GM23338 (cell line): ENCODE results near the gene RAB17. TPM values are rescaled to one million over a fixed set of nuclear protein-coding genes. Genes with fewer than 3 reads are reported as not detected.

ENCODE experiments used
- ATAC-seq: fragments of 200-7000 bp; cut with Tn5 transposase; 3 replicates; pipeline ENCODE4 v1.9.1; 2020
- DNase-seq: peaks from one replicate; pipeline ENCODE4 v3.0.0-alpha.2; 2015; ENCODE audit warnings: low spot score
- H2AFZ ChIP-seq: fragments of 200-600 bp; sonication (generic); 2 replicates; pipeline ENCODE4 v1.8.0; 2016; ENCODE audit warnings: antibody characterized with exemption, mild to moderate bottlenecking, moderate library complexity
- H3F3A ChIP-seq: fragments of 200-600 bp; sonication (generic); replicated peaks from 2 replicates; pipeline ENCODE4 v1.8.0; 2017; ENCODE audit warnings: antibody characterized with exemption, mixed run types, low read depth
- H3K27ac ChIP-seq: fragments of 200-600 bp; sonication (generic); 2 replicates; pipeline ENCODE4 v1.6.1; 2016; ENCODE audit warnings: low read depth
- H3K27me3 ChIP-seq: fragments of 200-600 bp; sonication (generic); 2 replicates; pipeline ENCODE4 v1.8.0; 2016; ENCODE audit warnings: mild to moderate bottlenecking, mixed run types, moderate library complexity; ENCODE audit not compliant: insufficient read depth
- H3K36me3 ChIP-seq: fragments of 200-600 bp; sonication (generic); 2 replicates; pipeline ENCODE4 v1.8.0; 2016; ENCODE audit warnings: mild to moderate bottlenecking; ENCODE audit not compliant: insufficient read depth
- H3K4me1 ChIP-seq: fragments of 200-600 bp; sonication (generic); 2 replicates; pipeline ENCODE4 v1.8.0; 2016; ENCODE audit warnings: mild to moderate bottlenecking, moderate library complexity; ENCODE audit not compliant: insufficient read depth
- H3K4me2 ChIP-seq: fragments of 200-600 bp; sonication (generic); 2 replicates; pipeline ENCODE4 v1.7.1; 2017; ENCODE audit warnings: mixed run types
- H3K4me3 ChIP-seq: fragments of 200-600 bp; sonication (generic); 2 replicates; pipeline ENCODE4 v1.6.1; 2016; ENCODE audit warnings: mixed run types
- H3K79me2 ChIP-seq: fragments of 200-600 bp; sonication (generic); replicated peaks from 2 replicates; pipeline ENCODE4 v1.8.0; 2017; ENCODE audit warnings: mild to moderate bottlenecking; ENCODE audit not compliant: insufficient read depth
- H3K9me2 ChIP-seq: fragments of 200-600 bp; sonication (generic); 2 replicates; pipeline ENCODE4 v1.8.0; 2017; ENCODE audit not compliant: insufficient read depth
- H4K20me1 ChIP-seq: fragments of 200-600 bp; sonication (generic); replicated peaks from 2 replicates; pipeline ENCODE4 v1.8.0; 2017; ENCODE audit warnings: mild to moderate bottlenecking; ENCODE audit not compliant: insufficient read depth
- H3K27ac Mint-ChIP-seq: 2 replicates; pipeline ENCODE4 v1.8.0; 2020; ENCODE audit warnings: inconsistent platforms, mild to moderate bottlenecking, moderate library complexity, mixed read lengths
- H3K27me3 Mint-ChIP-seq: 3 replicates; pipeline ENCODE4 v1.8.0; 2022; ENCODE audit warnings: low read depth, mild to moderate bottlenecking, moderate library complexity, mixed read lengths, inconsistent platforms; ENCODE audit not compliant: insufficient read depth, poor library complexity
- H3K36me3 Mint-ChIP-seq: 3 replicates; pipeline ENCODE4 v1.8.0; 2021; ENCODE audit warnings: low read depth, mild to moderate bottlenecking, inconsistent platforms, moderate library complexity, mixed read lengths
- H3K4me1 Mint-ChIP-seq: 3 replicates; pipeline ENCODE4 v1.8.0; 2020; ENCODE audit warnings: mild to moderate bottlenecking, inconsistent platforms, mixed read lengths
- H3K4me3 Mint-ChIP-seq: 3 replicates; pipeline ENCODE4 v1.8.0; 2021; ENCODE audit warnings: moderate library complexity, mild to moderate bottlenecking, inconsistent platforms, mixed read lengths
- H3K9me3 Mint-ChIP-seq: 3 replicates; pipeline ENCODE4 v1.8.0; 2020; ENCODE audit warnings: moderate library complexity, mild to moderate bottlenecking, inconsistent platforms, mixed read lengths
- POLR2AphosphoS5 ChIP-seq: IDR thresholded peaks from 2 replicates; pipeline ENCODE4 v1.6.1; 2016; ENCODE audit warnings: antibody characterized with exemption, low read depth
- STAT1 ChIP-seq: IDR thresholded peaks from one replicate; pipeline ENCODE4 v1.6.1; 2016; ENCODE audit warnings: antibody characterized with exemption; ENCODE audit not compliant: unreplicated experiment
- ZNF114 ChIP-seq: fragments of 250-450 bp; sonication (Bioruptor Pico); IDR thresholded peaks from 2 replicates; pipeline ENCODE4 v1.5.0; 2020; ENCODE audit warnings: mild to moderate bottlenecking, moderate library complexity
- ZNF462 ChIP-seq: fragments of 250-450 bp; sonication (Bioruptor Pico); IDR thresholded peaks from 2 replicates; pipeline ENCODE4 v1.5.0; 2020; ENCODE audit warnings: mild to moderate bottlenecking, moderate library complexity
- polyA plus RNA-seq: library from polyadenylated mRNA; unstranded; fragments of >200 nt; fragmentation: Nextera tagmentation; extraction: Ambion mirVana; gene quantifications from 2 replicates; pipeline ENCODE4 v1.2.1, GENCODE V29; 2016
- total RNA-seq: library from RNA; depleted of rRNA; stranded (reverse); fragments of >200 nt; shearing (Covaris generic); gene quantifications from 2 replicates; pipeline ENCODE4 v1.2.3, GENCODE V29; 2014
- TF ChIP-seq, protein P1 (sequence below): IDR thresholded peaks from 2 replicates; pipeline ENCODE4 v1.6.1; 2016; ENCODE audit warnings: antibody characterized with exemption

Gene RAB17
- total and polyA plus RNA-seq, 2 experiments from 2014 or later: 22.4 to 26.9 TPM

DNA sequence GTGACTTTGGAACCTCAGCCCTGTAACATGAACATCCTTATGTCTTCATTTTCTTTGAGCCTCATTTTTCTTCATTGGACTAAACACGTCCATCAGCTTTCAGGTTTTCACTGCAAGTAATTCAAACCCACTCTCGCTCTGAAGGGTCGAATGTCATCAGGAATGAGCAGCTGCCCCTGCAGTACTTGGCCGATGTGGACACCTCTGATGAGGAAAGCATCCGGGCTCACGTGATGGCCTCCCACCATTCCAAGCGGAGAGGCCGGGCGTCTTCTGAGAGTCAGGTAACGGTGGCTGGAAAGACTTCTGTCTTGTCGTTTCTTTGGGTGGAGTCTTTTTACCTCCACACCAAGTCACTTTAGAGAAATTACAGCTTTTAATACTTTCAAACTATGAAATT lies 63.3 kb downstream of the RAB17 start (continued):
- TF ChIP-seq, protein P1, sequence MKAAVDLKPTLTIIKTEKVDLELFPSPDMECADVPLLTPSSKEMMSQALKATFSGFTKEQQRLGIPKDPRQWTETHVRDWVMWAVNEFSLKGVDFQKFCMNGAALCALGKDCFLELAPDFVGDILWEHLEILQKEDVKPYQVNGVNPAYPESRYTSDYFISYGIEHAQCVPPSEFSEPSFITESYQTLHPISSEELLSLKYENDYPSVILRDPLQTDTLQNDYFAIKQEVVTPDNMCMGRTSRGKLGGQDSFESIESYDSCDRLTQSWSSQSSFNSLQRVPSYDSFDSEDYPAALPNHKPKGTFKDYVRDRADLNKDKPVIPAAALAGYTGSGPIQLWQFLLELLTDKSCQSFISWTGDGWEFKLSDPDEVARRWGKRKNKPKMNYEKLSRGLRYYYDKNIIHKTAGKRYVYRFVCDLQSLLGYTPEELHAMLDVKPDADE: no peak
- TF ChIP-seq ZNF462 (CRISPR knock-in tag) (no peak), ZNF114 (CRISPR knock-in tag) (no peak)

DNA sequence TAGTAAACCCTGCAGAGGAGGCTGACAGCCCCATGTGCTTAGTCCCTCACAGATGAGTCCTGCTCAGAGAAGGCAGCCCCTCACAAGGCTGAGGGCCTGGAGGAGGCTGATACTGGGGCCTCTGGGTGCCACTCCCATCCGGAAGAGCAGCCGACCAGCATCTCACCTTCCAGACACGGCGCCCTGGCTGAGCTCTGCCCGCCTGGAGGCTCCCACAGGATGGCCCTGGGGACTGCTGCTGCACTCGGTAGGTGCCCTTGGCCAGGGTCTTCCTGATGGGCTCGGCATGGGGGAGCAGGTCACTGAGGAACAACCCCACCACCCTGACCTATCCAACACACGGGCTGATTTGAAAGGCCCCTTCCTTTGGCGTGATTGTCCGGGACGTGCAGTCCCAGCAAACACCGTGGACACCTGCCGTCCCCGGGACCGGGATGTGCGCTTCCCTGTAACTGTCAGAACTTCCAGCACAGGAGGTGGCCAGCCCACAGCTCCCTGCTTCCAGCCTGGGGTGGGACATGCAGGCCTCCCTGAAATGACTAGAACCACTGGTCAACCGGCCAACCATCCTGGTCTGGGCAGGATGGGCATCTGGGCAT lies 64.9 kb downstream of the RAB17 start:
- no peaks in the 10 kb centered on the region for H3F3A ChIP-seq
- H3K36me3 ChIP-seq: no peaks in the 10 kb centered on the region; the same call in 1 of the 2 replicates
- Mint-ChIP-seq H3K27ac (no peak overlapping the region), H3K27me3 (peaks cover 7% of the 10 kb centered on the region), H3K9me3 (no peaks in the 10 kb centered on the region), H3K4me1 (no peaks in the 10 kb centered on the region), H3K4me3 (no peak overlapping the region), H3K36me3 (peaks cover 3% of the 10 kb centered on the region; the same call in 1 of the 3 replicates)
- no peak overlapping the region for H3K4me3 ChIP-seq
- no peak overlapping the region for H3K4me2 ChIP-seq
- DNase-seq (no peak), ATAC-seq (no peak)
- H3K79me2 ChIP-seq: no peaks in the 10 kb centered on the region
- H4K20me1 ChIP-seq: no peaks in the 10 kb centered on the region
- TF ChIP-seq ZNF462 (CRISPR knock-in tag) (no peak), POLR2AphosphoS5 (no peak), STAT1 (no peak)
- no peak overlapping the region for H3K27ac ChIP-seq
- H3K4me1 ChIP-seq: no peaks in the 10 kb centered on the region
- no peak overlapping the region for H2AFZ ChIP-seq
- no peaks in the 10 kb centered on the region for H3K9me2 ChIP-seq
- no peaks in the 10 kb centered on the region for H3K27me3 ChIP-seq
